H1 (cell line): ENCODE results near the gene LY86.

Experiments used
- ATF3 ChIP-seq: IDR thresholded peaks from 2 replicates; pipeline ENCODE4 v1.6.1; 2011; ENCODE audit warnings: low read depth, mild to moderate bottlenecking, low read length; ENCODE audit not compliant: insufficient read depth
- BACH1 ChIP-seq: IDR thresholded peaks from 2 replicates; pipeline ENCODE4 v1.6.1; 2012; ENCODE audit warnings: low read length, improper control_type of control experiment
- CBX5 ChIP-seq: fragments of 300-800, 300-1000 bp; sonication (generic); IDR thresholded peaks from 2 replicates; pipeline ENCODE4 v1.7.1; 2016; ENCODE audit warnings: antibody characterized with exemption, low read length, low read depth
- CEBPB ChIP-seq: IDR thresholded peaks from 2 replicates; pipeline ENCODE4 v1.6.1; 2012; ENCODE audit warnings: low read depth, low read length
- CHD2 ChIP-seq: IDR thresholded peaks from 2 replicates; pipeline ENCODE4 v1.6.1; 2012; ENCODE audit warnings: low read length, improper control_type of control experiment
- CTCF ChIP-seq, 3 experiments: IDR thresholded peaks; 1 replicate in 2 of 3; 2 replicates in 1 of 3; pipeline versions ENCODE4 v1.5.1 to v1.6.1; 2011; ENCODE audit warnings: low read length in 3 of 3, mild to moderate bottlenecking in 3 of 3, inconsistent platforms in 2 of 3, low read depth in 1 of 3, moderate library complexity in 1 of 3; ENCODE audit not compliant: insufficient read depth in 1 of 3; ENCODE audit errors: control extremely low read depth in 1 of 3
- EZH2 ChIP-seq: fragments of 200-600 bp; sonication (generic); IDR thresholded peaks from 2 replicates; pipeline ENCODE4 v1.7.1; 2012; ENCODE audit warnings: low read depth, mild to moderate bottlenecking, moderate library complexity, low read length, inconsistent platforms; ENCODE audit not compliant: severe bottlenecking
- JUN ChIP-seq: IDR thresholded peaks from 2 replicates; pipeline ENCODE4 v1.6.1; 2011; ENCODE audit warnings: low read depth, mild to moderate bottlenecking, improper control_type of control experiment, low read length
- MAX ChIP-seq: IDR thresholded peaks from 2 replicates; pipeline ENCODE4 v1.6.1; 2012; ENCODE audit warnings: inconsistent platforms
- POLR2AphosphoS5 ChIP-seq: IDR thresholded peaks from 2 replicates; pipeline ENCODE4 v1.6.1; 2011; ENCODE audit warnings: low read depth, low read length
- RFX5 ChIP-seq: IDR thresholded peaks from 2 replicates; pipeline ENCODE4 v1.6.1; 2011; ENCODE audit warnings: low read depth, low read length, improper control_type of control experiment, borderline replicate concordance
- USF2 ChIP-seq: IDR thresholded peaks from 2 replicates; pipeline ENCODE4 v1.6.1; 2011; ENCODE audit warnings: low read length, improper control_type of control experiment
- ZNF274 ChIP-seq: IDR thresholded peaks from 2 replicates; pipeline ENCODE4 v1.7.0; 2012; ENCODE audit warnings: low read length, borderline replicate concordance; ENCODE audit errors: extremely low read depth

- TF ChIP-seq CTCF (IDR thresholded peaks at IDR 0.05; ENCODE audit: control extremely low read depth in 1 of 3, insufficient read depth in 1 of 3, low read depth in 1 of 3, low read length in 3 of 3): no peak
- TF ChIP-seq RFX5: no peak
- TF ChIP-seq EZH2: no peak
- TF ChIP-seq BACH1: no peak
- no peak for TF ChIP-seq ATF3
- TF ChIP-seq JUN: no peak
- TF ChIP-seq CEBPB: no peak
- TF ChIP-seq CBX5: no peak
- no peak for TF ChIP-seq POLR2AphosphoS5
- no peak for TF ChIP-seq USF2
- TF ChIP-seq MAX: no peak
- TF ChIP-seq CHD2: no peak
- TF ChIP-seq ZNF274: no peak
These were observed 109.1 kb downstream of the LY86 start for GRCh38 chr6:6697620-6698019.
